H1 (cell line): ENCODE measurements around the gene EVC2. TPM values are rescaled to one million over a fixed set of nuclear protein-coding genes. Genes with fewer than 3 reads are reported as not detected.

Experiments
- CTCF ChIA-PET: fragments of 300-600 bp; sonication (Branson Sonifier 250); formaldehyde crosslinking; loops from one replicate; lab custom pipeline; 2021; ENCODE audit not compliant: partially characterized antibody; lab: Charles Lee
- POLR2A ChIA-PET: fragments of 300-600 bp; sonication (Branson Sonifier 250); formaldehyde crosslinking; loops from one replicate; lab custom pipeline; 2021; ENCODE audit warnings: inconsistent platforms; ENCODE audit not compliant: partially characterized antibody; lab: Charles Lee
- DNase-seq, 2 experiments: peaks; one replicate each; pipeline versions ENCODE4 v3.0.0 to v3.0.0-alpha.2; 2010 to 2022; ENCODE audit warnings: low spot score in 2 of 2, low read depth in 1 of 2, mixed read lengths in 1 of 2
- FAIRE-seq: peaks from 2 replicates; lab custom pipeline; 2011; peaks lifted over from hg19 to GRCh38; lab: Jason Lieb, UNC
- H2AFZ ChIP-seq: 2 replicates; pipeline ENCODE4 v1.8.1; 2012; ENCODE audit warnings: low read length, inconsistent platforms
- H2AK5ac ChIP-seq: 2 replicates; pipeline ENCODE4 v1.6.1; 2013; ENCODE audit warnings: low read depth, low read length
- H2BK120ac ChIP-seq: replicated peaks from 2 replicates; pipeline ENCODE3; 2013; ENCODE audit warnings: low read depth, low read length, inconsistent platforms
- H2BK12ac ChIP-seq: 2 replicates; pipeline ENCODE4 v1.6.1; 2013; ENCODE audit warnings: low read depth, low read length
- H2BK15ac ChIP-seq: 2 replicates; pipeline ENCODE4 v1.6.1; 2013; ENCODE audit warnings: low read length
- H2BK20ac ChIP-seq: 2 replicates; pipeline ENCODE4 v1.6.1; 2013; ENCODE audit warnings: low read length
- H2BK5ac ChIP-seq: 2 replicates; pipeline ENCODE4 v1.6.1; 2013; ENCODE audit warnings: low read depth, low read length
- H3K14ac ChIP-seq: 2 replicates; pipeline ENCODE4 v1.6.1; 2013; ENCODE audit warnings: inconsistent platforms; ENCODE audit not compliant: insufficient read length
- H3K18ac ChIP-seq: 2 replicates; pipeline ENCODE4 v1.6.1; 2013; ENCODE audit warnings: low read length; ENCODE audit errors: extremely low read depth
- H3K23ac ChIP-seq: 2 replicates; pipeline ENCODE4 v1.6.1; 2013; ENCODE audit warnings: inconsistent platforms; ENCODE audit not compliant: insufficient read length
- H3K23me2 ChIP-seq: 2 replicates; pipeline ENCODE4 v1.6.1; 2013; ENCODE audit warnings: low read depth, low read length
- H3K27ac ChIP-seq: 2 replicates; pipeline ENCODE4 v1.6.1; 2011; ENCODE audit warnings: low read depth, low read length, inconsistent platforms
- H3K27me3 ChIP-seq, 4 experiments: replicated peaks in 1 of 4; 1 replicate in 1 of 4; 2 replicates in 3 of 4; pipeline versions ENCODE4 v1.6.1 to v1.8.1; 2011 to 2013; ENCODE audit warnings: low read length in 3 of 4, mild to moderate bottlenecking in 3 of 4, inconsistent platforms in 2 of 4, mixed read lengths in 2 of 4, moderate library complexity in 1 of 4; ENCODE audit not compliant: control insufficient read depth in 3 of 4, insufficient read depth in 3 of 4; ENCODE audit errors: extremely low read depth in 1 of 4
- H3K36me3 ChIP-seq, 4 experiments: 2 replicates each; pipeline versions ENCODE4 v1.6.1 to v1.8.1; 2011 to 2013; ENCODE audit warnings: mild to moderate bottlenecking in 4 of 4, low read length in 3 of 4, moderate library complexity in 2 of 4, control low read depth in 1 of 4, inconsistent platforms in 1 of 4; ENCODE audit not compliant: insufficient read depth in 4 of 4, control insufficient read depth in 2 of 4
- H3K4ac ChIP-seq: replicated peaks from 2 replicates; pipeline ENCODE3; 2013; ENCODE audit warnings: low read length, low read depth, mixed read lengths, inconsistent platforms; ENCODE audit not compliant: insufficient read length
- H3K4me1 ChIP-seq, 4 experiments: replicated peaks in 1 of 4; 1 replicate in 1 of 4; 2 replicates in 3 of 4; pipeline versions ENCODE4 v1.6.1 to v1.8.1; 2011 to 2013; ENCODE audit warnings: low read length in 3 of 4, inconsistent platforms in 2 of 4, mixed read lengths in 1 of 4; ENCODE audit not compliant: insufficient read depth in 4 of 4, control insufficient read depth in 3 of 4
- H3K4me2 ChIP-seq, 2 experiments: 2 replicates each; pipeline versions ENCODE4 v1.6.1 to v1.8.1; 2011 to 2013; ENCODE audit warnings: low read depth in 2 of 2, low read length in 2 of 2, control low read depth in 1 of 2, inconsistent platforms in 1 of 2, mild to moderate bottlenecking in 1 of 2; ENCODE audit not compliant: insufficient read depth in 1 of 2
- H3K4me3 ChIP-seq, 4 experiments: fragments of 200-600, 300-600 bp in 1 of 4; sonication (generic), shearing (Covaris generic), sonication (Bioruptor Twin) in 1 of 4; 2 replicates each; pipeline versions ENCODE4 v1.5.1 to v1.8.1; 2011 to 2016; ENCODE audit warnings: low read length in 4 of 4, low read depth in 3 of 4, control low read depth in 2 of 4, inconsistent platforms in 2 of 4, mild to moderate bottlenecking in 2 of 4, mixed read lengths in 1 of 4, moderate library complexity in 1 of 4; ENCODE audit not compliant: insufficient read depth in 2 of 4; ENCODE audit errors: extremely low read depth in 1 of 4
- H3K56ac ChIP-seq: replicated peaks from 2 replicates; pipeline ENCODE3; 2013; ENCODE audit warnings: low read depth, mild to moderate bottlenecking, mixed read lengths, low read length, inconsistent platforms; ENCODE audit not compliant: insufficient read length
- H3K79me1 ChIP-seq: 2 replicates; pipeline ENCODE4 v1.6.1; 2013; ENCODE audit warnings: low read depth, low read length, control low read depth
- H3K79me2 ChIP-seq, 2 experiments: 2 replicates each; pipeline versions ENCODE4 v1.6.1 to v1.8.1; 2012 to 2013; ENCODE audit warnings: low read length in 2 of 2, mild to moderate bottlenecking in 2 of 2, inconsistent platforms in 1 of 2; ENCODE audit not compliant: insufficient read depth in 2 of 2, control insufficient read depth in 1 of 2
- H3K9ac ChIP-seq, 4 experiments: replicated peaks in 1 of 4; 1 replicate in 1 of 4; 2 replicates in 3 of 4; pipeline versions ENCODE4 v1.6.1 to v1.8.1; 2011 to 2013; ENCODE audit warnings: low read depth in 3 of 4, low read length in 3 of 4, control low read depth in 2 of 4, mild to moderate bottlenecking in 2 of 4, moderate library complexity in 2 of 4, inconsistent platforms in 1 of 4; ENCODE audit errors: extremely low read depth in 1 of 4
- H3K9me3 ChIP-seq, 2 experiments: 2 replicates each; pipeline versions ENCODE4 v1.6.1 to v1.8.1; 2012 to 2013; ENCODE audit warnings: mild to moderate bottlenecking in 2 of 2, moderate library complexity in 2 of 2, control low read depth in 1 of 2, inconsistent platforms in 1 of 2, low read depth in 1 of 2, low read length in 1 of 2, mixed read lengths in 1 of 2; ENCODE audit not compliant: insufficient read depth in 2 of 2
- H4K20me1 ChIP-seq, 2 experiments: replicated peaks in 1 of 2; 2 replicates each; pipeline versions ENCODE3 to v1.8.1; 2011 to 2013; ENCODE audit warnings: inconsistent platforms in 2 of 2, low read length in 2 of 2, mild to moderate bottlenecking in 1 of 2; ENCODE audit not compliant: insufficient read depth in 2 of 2, control insufficient read depth in 1 of 2
- H4K5ac ChIP-seq: 2 replicates; pipeline ENCODE4 v1.6.1; 2013; ENCODE audit warnings: low read length, low read depth, mixed read lengths, inconsistent platforms; ENCODE audit not compliant: insufficient read length
- H4K8ac ChIP-seq: 2 replicates; pipeline ENCODE4 v1.8.0; 2013; ENCODE audit warnings: mild to moderate bottlenecking, moderate library complexity, low read length, inconsistent platforms; ENCODE audit not compliant: insufficient read depth; ENCODE audit errors: extremely low read depth
- H4K91ac ChIP-seq: replicated peaks from 2 replicates; pipeline ENCODE3; 2013; ENCODE audit warnings: low read length, mixed read lengths, inconsistent platforms; ENCODE audit not compliant: insufficient read length
- SIN3A ChIP-seq, 2 experiments: IDR thresholded peaks in 1 of 2; conservative IDR thresholded peaks in 1 of 2; 2 replicates each; pipeline ENCODE4 v1.6.1; 2011 to 2012; ENCODE audit warnings: low read length in 2 of 2, improper control_type of control experiment in 1 of 2, low read depth in 1 of 2, mild to moderate bottlenecking in 1 of 2
- WGBS, 2 experiments: shearing (Covaris generic) in 1 of 2; methylation state at CpG; one replicate each; pipeline versions ENCODE4 v1.1.6 to v1.1.7; 2013 to 2015; ENCODE audit warnings: low lambda C conversion rate in 2 of 2, mixed read lengths in 2 of 2, inconsistent platforms in 1 of 2, low coverage in 1 of 2, missing lambda C conversion rate in 1 of 2; ENCODE audit not compliant: insufficient replicate concordance in 2 of 2, insufficient coverage in 1 of 2, insufficient read length in 1 of 2; ENCODE audit errors: extremely low coverage in 1 of 2, missing lambda C conversion rate in 1 of 2; 5-methylcytosine and 5-hydroxymethylcytosine counted together
- polyA plus RNA-seq, 7 experiments: library from polyadenylated mRNA; depleted of rRNA in 3 of 7; stranded (reverse) in 5 of 7; unstranded in 2 of 7; fragments of >200 nt in 5 of 7; fragments of 200-250 nt in 2 of 7; gene quantifications; 1 replicate in 5 of 7; 2 replicates in 1 of 7; 4 replicates in 1 of 7; pipeline versions ENCODE4 v1.2.1 to v1.2.3, GENCODE V29; 2011 to 2013; ENCODE audit warnings: missing spikeins in 2 of 7, mixed read lengths in 2 of 7
- total RNA-seq: library from RNA; stranded (reverse); fragmentation: NEBNext Ultra II Directional; extraction: Animal tissue kit (Norgen Biotek cat#: 25700); gene quantifications from 2 replicates; pipeline ENCODE4 v1.2.1, GENCODE V29; 2021
- TF ChIP-seq, protein P1 (sequence below): IDR thresholded peaks from 2 replicates; pipeline ENCODE4 v1.6.1; 2011; ENCODE audit warnings: low read depth, mild to moderate bottlenecking, low read length; ENCODE audit not compliant: insufficient read depth

The EVC2 gene
- total and polyA plus RNA-seq, 2 of the 8 experiments (the other 6 are each of a cell fraction or from before 2014, with no cell fraction given): 0.73 to 5.9 TPM

DNA sequence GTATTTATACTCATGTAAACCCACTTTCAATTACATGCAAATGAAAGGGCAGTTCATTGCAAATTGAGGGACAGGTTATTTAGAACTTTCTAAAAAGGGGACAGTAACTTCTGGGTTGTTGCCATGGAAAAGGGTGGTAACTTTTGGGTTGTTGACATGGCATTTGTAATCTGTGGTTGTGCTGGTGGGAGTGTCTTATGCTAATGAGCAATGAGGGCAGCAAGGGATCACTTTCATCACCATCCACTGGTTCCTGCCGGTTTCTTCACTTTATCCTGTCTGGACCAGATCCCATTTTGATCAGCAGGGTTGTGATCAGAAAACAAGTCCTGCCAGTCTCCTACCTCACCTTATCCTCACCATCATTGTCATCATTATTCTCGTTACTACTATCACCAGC is 34.6 kb upstream of the EVC2 start:
- peaks cover 0 to 26% (median 13%) of the 10 kb centered on the region in 4 experiments; a peak in 5 of 8 replicates for H3K36me3 ChIP-seq
- WGBS, 2 experiments: 84% methylated on average over 2 of the region's 2 CpGs; no CpG with 5 or more reads in 1 of the 2 experiments
- no peak overlapping the region for H4K5ac ChIP-seq
- no peak overlapping the region for H3K56ac ChIP-seq
- peaks cover 6% of the 10 kb centered on the region; the same call in 1 of the 2 replicates for H3K23me2 ChIP-seq
- no peak overlapping the region for H2BK120ac ChIP-seq
- H2BK15ac ChIP-seq: no peak overlapping the region
- no peak overlapping the region for H2BK12ac ChIP-seq
- no peak overlapping the region for H3K4ac ChIP-seq
- H2BK20ac ChIP-seq: no peak overlapping the region
- no peak overlapping the region for H3K14ac ChIP-seq
- no peak overlapping the region for H4K91ac ChIP-seq
- H2AK5ac ChIP-seq: no peak overlapping the region
- no peaks in the 10 kb centered on the region for H4K20me1 ChIP-seq
- POLR2A ChIA-PET: no interaction called here
- no peak overlapping the region for H3K18ac ChIP-seq
- peaks cover 0 to 3% of the 10 kb centered on the region in 2 experiments; a peak in 1 of 4 replicates for H3K9me3 ChIP-seq
- TF ChIP-seq SIN3A (conservative IDR thresholded peaks at IDR 0.05 in 1 of 2, IDR thresholded peaks at IDR 0.05 in 1 of 2; ENCODE audit: low read depth in 1 of 2, low read length in 2 of 2): no peak
- TF ChIP-seq, protein P1, sequence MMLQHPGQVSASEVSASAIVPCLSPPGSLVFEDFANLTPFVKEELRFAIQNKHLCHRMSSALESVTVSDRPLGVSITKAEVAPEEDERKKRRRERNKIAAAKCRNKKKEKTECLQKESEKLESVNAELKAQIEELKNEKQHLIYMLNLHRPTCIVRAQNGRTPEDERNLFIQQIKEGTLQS: no peak
- no peaks in the 10 kb centered on the region for H3K79me1 ChIP-seq
- no peak overlapping the region for H3K4me3 ChIP-seq
- no peak overlapping the region for H3K23ac ChIP-seq
- H2AFZ ChIP-seq: no peak overlapping the region
- FAIRE-seq (no peak), DNase-seq (no peak)
- H3K27me3 ChIP-seq: no peaks in the 10 kb centered on the region
- no peak overlapping the region for H4K8ac ChIP-seq
- H3K79me2 ChIP-seq: no peaks in the 10 kb centered on the region
- no peak overlapping the region for H2BK5ac ChIP-seq
- no peak overlapping the region for H3K4me2 ChIP-seq
- no peak overlapping the region for H3K9ac ChIP-seq
- no peak overlapping the region for H3K27ac ChIP-seq
- no peaks in the 10 kb centered on the region for H3K4me1 ChIP-seq
- CTCF ChIA-PET: no interaction called here
